HG03520 (cell line): ENCODE data around the gene PADI4.
"Not testable (repeated sequence)": the region's sequence is repeated elsewhere in the genome, so short reads cannot be mapped to it uniquely, and the experiment has no call there.

Experiments used
- ATAC-seq: cut with Tn5 transposase; IDR thresholded peaks from one replicate; pipeline ENCODE4 v1.9.1; 2021; ENCODE audit warnings: mild to moderate bottlenecking, moderate library complexity; ENCODE audit not compliant: unreplicated experiment

PADI4 gene

GRCh38 chr1:17313530-17314309 lies 5.7 kb downstream of the PADI4 start:
- no peak for ATAC-seq

GRCh38 chr1:17314491-17314971 lies 6.5 kb downstream of the PADI4 start:
- ATAC-seq = no peak

GRCh38 chr1:17315542-17316130 lies 7.6 kb downstream of the PADI4 start:
- no peak for ATAC-seq

- no peak for ATAC-seq
These were observed 8.7 kb downstream of the PADI4 start for GRCh38 chr1:17316704-17317103.

- ATAC-seq = no peak
These were observed 10.3 kb downstream of the PADI4 start for GRCh38 chr1:17318262-17318661.

GRCh38 chr1:17319561-17320350 lies 11.8 kb downstream of the PADI4 start:
- no peak for ATAC-seq

- ATAC-seq = not testable (repeated sequence)
These were observed 13.9 kb downstream of the PADI4 start for GRCh38 chr1:17321857-17322390.

- ATAC-seq = no peak
These were observed 20.9 kb downstream of the PADI4 start for GRCh38 chr1:17328855-17329254.

- no peak for ATAC-seq
These were observed 21.6 kb downstream of the PADI4 start for GRCh38 chr1:17329610-17330009.

- no peak for ATAC-seq
These were observed 22.9 kb downstream of the PADI4 start for GRCh38 chr1:17330856-17331255.

- ATAC-seq = no peak
These were observed 25.1 kb downstream of the PADI4 start for GRCh38 chr1:17333081-17333480.

- no peak for ATAC-seq
These were observed 28.1 kb downstream of the PADI4 start for GRCh38 chr1:17335821-17336710.

- no peak for ATAC-seq
These were observed 30.9 kb downstream of the PADI4 start for GRCh38 chr1:17338706-17339493.

- ATAC-seq = no peak
These were observed 31.5 kb downstream of the PADI4 start for GRCh38 chr1:17339521-17339920.

- no peak for ATAC-seq
These were observed 32.4 kb downstream of the PADI4 start for GRCh38 chr1:17340358-17340757.

- no peak for ATAC-seq
These were observed 34.0 kb downstream of the PADI4 start for GRCh38 chr1:17342014-17342441.

GRCh38 chr1:17345506-17345905 lies 37.5 kb downstream of the PADI4 start:
- ATAC-seq = not testable (repeated sequence)

- no peak for ATAC-seq
These were observed 38.2 kb downstream of the PADI4 start for GRCh38 chr1:17346046-17346789.
